Activated CD4-positive, alpha-beta T cell treated with anti-CD3 and anti-CD28 coated beads for 36 hours (primary cell): ENCODE measurements around the gene DCDC2B. TPM values are rescaled to one million over a fixed set of nuclear protein-coding genes. Genes with fewer than 3 reads are reported as not detected.

Source experiments
- ATAC-seq: fragments of 200-7000 bp; cut with Tn5 transposase; one replicate; pipeline ENCODE4 v1.10.0; 2021; ENCODE audit warnings: mild to moderate bottlenecking, moderate library complexity
- CTCF ChIA-PET: fragments of 350-600 bp; sonication (Branson Sonifier 250); formaldehyde crosslinking; loops from one replicate; lab custom pipeline; 2021; ENCODE audit warnings: antibody characterized with exemption; lab: Charles Lee
- POLR2A ChIA-PET: fragments of 350-600 bp; sonication (Branson Sonifier 250); formaldehyde crosslinking; loops from one replicate; lab custom pipeline; 2021; ENCODE audit warnings: antibody characterized with exemption, inconsistent platforms; lab: Charles Lee
- DNase-seq: peaks from one replicate; pipeline ENCODE4 v3.0.0-alpha.2; 2020
- H3K27ac Mint-ChIP-seq: one replicate; pipeline ENCODE4 v1.8.0; 2021; ENCODE audit warnings: mixed read lengths
- H3K27me3 Mint-ChIP-seq: one replicate; pipeline ENCODE4 v1.8.0; 2021; ENCODE audit warnings: mixed read lengths
- H3K36me3 Mint-ChIP-seq: one replicate; pipeline ENCODE4 v1.8.0; 2021; ENCODE audit warnings: low read depth, mixed read lengths
- H3K4me1 Mint-ChIP-seq: one replicate; pipeline ENCODE4 v1.8.0; 2021; ENCODE audit warnings: mixed read lengths
- H3K4me3 Mint-ChIP-seq: one replicate; pipeline ENCODE4 v1.8.0; 2021; ENCODE audit warnings: mild to moderate bottlenecking, moderate library complexity, mixed read lengths
- H3K9me3 Mint-ChIP-seq: one replicate; pipeline ENCODE4 v1.8.0; 2021; ENCODE audit warnings: low read depth, mixed read lengths
- intact Hi-C, 2 experiments: fragments of 100-400 bp; cut with DNase I in 1 of 2; cut with micrococcal nuclease in 1 of 2; formaldehyde crosslinking; loops; one replicate each; pipeline versions ENCODE4 v1.14.2 to v1.15.1; 2022 to 2024; cut with DNase I, micrococcal nuclease
- total RNA-seq, 2 experiments: library from RNA; stranded (reverse); gene quantifications; one replicate each; pipeline ENCODE4 v1.2.3, GENCODE V29; 2021

Gene DCDC2B
- total RNA-seq, 2 experiments from 2014 or later: not detected

DNA sequence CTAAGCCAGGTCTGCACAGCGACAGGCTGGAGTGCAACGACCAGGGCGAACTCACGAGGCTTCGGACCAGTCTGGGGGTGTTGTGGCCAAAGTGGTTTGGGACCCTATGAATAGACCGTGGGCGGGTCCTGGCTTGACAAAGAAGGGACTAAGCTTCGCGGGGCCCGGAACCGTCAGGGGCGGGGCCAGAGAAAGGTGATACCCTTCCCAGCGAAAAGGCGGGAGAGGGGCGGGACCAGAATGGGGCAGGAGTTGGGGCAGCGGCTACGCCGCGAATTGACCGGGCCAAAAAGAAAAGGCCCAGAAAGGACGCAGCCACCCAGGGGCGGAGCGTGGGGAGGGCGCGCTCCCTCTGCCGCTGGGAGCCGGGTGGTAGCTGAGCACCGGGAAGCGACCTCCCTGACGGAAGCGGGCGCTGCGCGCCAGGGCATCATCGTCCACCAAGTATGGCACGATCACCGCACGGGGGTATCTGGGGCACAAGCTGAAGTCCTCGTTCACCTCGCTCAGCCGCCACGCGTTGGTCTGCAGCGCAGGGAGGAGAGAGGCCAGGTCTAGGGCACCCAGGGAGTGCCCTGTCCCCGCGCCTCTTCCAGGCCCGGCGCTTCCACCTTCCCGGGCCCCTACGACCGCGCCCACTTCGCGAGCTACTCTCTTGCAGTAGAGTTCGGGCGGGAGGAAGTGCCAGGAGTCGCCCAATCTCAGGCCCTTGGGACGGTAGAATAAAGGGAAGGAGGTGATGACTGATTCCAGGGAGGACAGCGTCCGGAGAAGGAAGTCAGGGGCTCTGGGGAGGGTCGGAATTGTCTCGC is 31.5 kb downstream of the DCDC2B start:
- peak; percentile 67 for ATAC-seq
- H3K36me3 Mint-ChIP-seq: peaks cover 2% of the 10 kb centered on the region
- peak; percentile 74 for DNase-seq
- H3K4me3 Mint-ChIP-seq: peak overlapping the region; percentile 75
- no peaks in the 10 kb centered on the region for H3K27me3 Mint-ChIP-seq
- intact Hi-C loops: no loop called here
- H3K9me3 Mint-ChIP-seq: no peaks in the 10 kb centered on the region
- ChIA-PET CTCF (interaction anchor here (0.6 to 5.1 kb wide), 13 partner anchors 9 to 284 kb away, joined by 3 to 38 read pairs (median 5); partner anchors contain the start of genes BSDC1, FAM167B, LCK and MARCKSL1), POLR2A (interaction anchor here (0.8 to 2.3 kb wide), 9 partner anchors 11 to 167 kb away, joined by 3 to 9 read pairs (median 4); partner anchors contain the start of genes BSDC1, HDAC1, LCK and MARCKSL1)
- peaks cover 19% of the 10 kb centered on the region for H3K4me1 Mint-ChIP-seq
- peak overlapping the region; percentile 51 for H3K27ac Mint-ChIP-seq

DNA sequence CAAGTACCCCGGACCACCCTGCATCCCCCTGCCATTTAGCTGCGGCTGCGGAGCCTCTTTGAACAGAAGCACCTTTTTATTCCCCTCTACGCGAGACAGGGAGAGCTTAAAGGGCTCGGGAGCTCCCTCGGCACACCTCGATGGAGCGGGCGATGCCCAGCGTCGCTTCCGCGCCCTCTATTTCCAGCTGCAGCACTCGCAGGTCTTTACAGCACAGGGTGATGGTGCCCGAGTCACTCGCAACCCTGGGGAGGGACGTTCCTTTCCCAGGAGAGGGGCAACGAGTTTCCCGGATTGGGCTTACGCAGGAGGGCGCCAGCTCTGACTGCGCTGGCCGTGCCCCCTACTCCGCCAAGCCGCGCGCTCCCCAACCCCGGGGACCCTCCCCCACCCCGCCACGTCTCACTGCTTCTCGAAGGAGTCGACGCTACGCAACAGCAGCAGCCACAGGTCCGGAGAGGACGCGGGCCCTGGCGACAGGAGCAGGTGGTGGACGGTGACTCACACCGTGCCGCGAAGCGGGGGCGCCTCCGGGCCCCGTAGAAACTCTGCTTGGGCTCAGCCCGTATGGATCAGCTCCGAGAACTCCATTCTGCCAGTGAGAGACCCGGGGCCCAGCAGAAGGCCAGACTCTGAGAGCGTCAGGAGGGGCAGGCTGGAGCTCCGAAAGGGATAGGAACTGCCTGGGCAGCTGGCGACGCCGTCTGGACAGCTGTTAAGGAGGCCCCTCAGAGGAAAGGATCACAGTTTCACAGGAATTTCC is 32.3 kb downstream of the DCDC2B start:
- H3K27me3 Mint-ChIP-seq: no peaks in the 10 kb centered on the region
- intact Hi-C loops: loop anchor here in 1 of 2 experiments (1.0 kb wide), 1 partner anchor 8 kb away; no protein-coding TSS in a partner anchor
- H3K27ac Mint-ChIP-seq: peak overlapping the region; percentile 42
- H3K4me1 Mint-ChIP-seq: peaks cover 24% of the 10 kb centered on the region
- H3K36me3 Mint-ChIP-seq: peaks cover under 1% of the 10 kb centered on the region
- ChIA-PET CTCF (interaction anchor here (0.6 to 5.1 kb wide), 13 partner anchors 8 to 283 kb away, joined by 3 to 38 read pairs (median 5); partner anchors contain the start of genes BSDC1, FAM167B, LCK and MARCKSL1), POLR2A (interaction anchor here (0.8 to 2.3 kb wide), 9 partner anchors 10 to 168 kb away, joined by 3 to 9 read pairs (median 4); partner anchors contain the start of genes BSDC1, HDAC1, LCK and MARCKSL1)
- peak overlapping the region; percentile 75 for H3K4me3 Mint-ChIP-seq
- ATAC-seq: peak; percentile 68
- H3K9me3 Mint-ChIP-seq: no peaks in the 10 kb centered on the region
- DNase-seq: peak; percentile 66

DNA sequence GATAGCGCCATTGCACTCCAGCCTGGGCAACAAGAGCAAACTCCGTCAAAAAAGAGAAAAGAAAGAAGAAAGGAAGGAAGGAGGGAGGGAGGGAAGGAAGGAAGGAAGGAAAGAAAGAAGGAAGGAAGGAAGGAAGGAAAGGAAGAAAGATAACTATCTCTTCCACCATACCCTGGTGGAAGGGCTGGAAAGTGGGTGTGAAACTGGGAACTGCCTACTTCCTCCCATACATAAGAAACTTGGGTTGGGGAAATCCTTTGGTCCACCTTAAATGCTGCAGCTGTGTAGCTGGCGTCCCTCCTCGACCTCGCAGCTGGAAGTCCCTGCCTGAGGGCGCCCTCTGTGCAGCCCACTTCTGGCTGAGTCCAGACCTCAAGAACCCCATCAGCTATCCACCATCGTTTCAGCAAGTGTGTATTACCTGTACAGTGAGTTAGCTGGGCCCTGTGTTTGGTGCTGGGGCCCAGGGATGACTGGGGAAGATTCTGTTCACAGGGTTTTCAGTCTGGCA is 33.5 kb downstream of the DCDC2B start:
- H3K9me3 Mint-ChIP-seq: no peaks in the 10 kb centered on the region
- DNase-seq: no peak
- no peaks in the 10 kb centered on the region for H3K36me3 Mint-ChIP-seq
- no peaks in the 10 kb centered on the region for H3K27me3 Mint-ChIP-seq
- ChIA-PET CTCF (interaction anchor here (0.6 to 5.1 kb wide), 8 partner anchors 7 to 454 kb away, joined by 3 to 38 read pairs (median 3); partner anchors contain the start of genes FAM167B and LCK), POLR2A (interaction anchor here (0.6 to 1.2 kb wide), 5 partner anchors 9 to 539 kb away, joined by 3 to 6 read pairs (median 3); partner anchors contain the start of gene LCK)
- no peak overlapping the region for H3K4me3 Mint-ChIP-seq
- no peak overlapping the region for H3K27ac Mint-ChIP-seq
- ATAC-seq: no peak
- H3K4me1 Mint-ChIP-seq: peaks cover 30% of the 10 kb centered on the region
- intact Hi-C loops: no loop called here

DNA sequence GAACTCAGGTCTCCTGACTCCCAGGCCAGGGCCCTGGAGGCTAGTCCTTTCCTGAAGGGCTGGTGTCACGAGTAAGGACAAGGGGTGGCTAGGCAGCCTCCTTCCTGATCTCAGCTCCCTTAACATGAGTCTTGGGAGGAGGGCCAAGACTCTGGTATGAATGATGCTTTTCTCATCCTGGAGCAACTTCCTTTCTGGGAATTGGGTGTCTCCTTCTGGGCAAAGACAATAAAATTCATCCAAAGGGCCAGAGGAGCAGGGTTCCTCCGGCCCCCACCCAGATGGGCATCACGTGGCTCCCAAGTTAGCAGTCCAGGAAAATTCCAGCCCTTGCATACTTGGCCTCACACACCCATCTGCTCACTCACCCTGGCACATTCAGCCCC is 38.0 kb downstream of the DCDC2B start, which contains the start of gene FAM167B:
TSS of gene FAM167B (plus strand) at position 335 of the 386 bp plus-strand sequence. CDS start 200 bp downstream, outside the sequence.
- Mint-ChIP-seq H3K9me3 (no peaks in the 10 kb centered on the region), H3K4me1 (peaks cover 48% of the 10 kb centered on the region), H3K36me3 (peaks cover 10% of the 10 kb centered on the region), H3K4me3 (peak within 1 kb of the TSS; percentile 22), H3K27ac (peak within 1 kb of the TSS; percentile 92), H3K27me3 (no peaks in the 10 kb centered on the region)
- POLR2A ChIA-PET: interaction anchor here (0.7 kb wide), 2 partner anchors 9 to 148 kb away, joined by 3 to 6 read pairs; no protein-coding TSS in a partner anchor
- CTCF ChIA-PET: interaction anchor here (0.5 to 5.9 kb wide), 7 partner anchors 7 to 148 kb away, joined by 3 to 45 read pairs (median 4); no protein-coding TSS in a partner anchor
- ATAC-seq: no peak
- no peak for DNase-seq
- intact Hi-C loops: loop anchor here in 1 of 2 experiments (5.0 kb wide), 1 partner anchor 75 kb away; no protein-coding TSS in a partner anchor

DNA sequence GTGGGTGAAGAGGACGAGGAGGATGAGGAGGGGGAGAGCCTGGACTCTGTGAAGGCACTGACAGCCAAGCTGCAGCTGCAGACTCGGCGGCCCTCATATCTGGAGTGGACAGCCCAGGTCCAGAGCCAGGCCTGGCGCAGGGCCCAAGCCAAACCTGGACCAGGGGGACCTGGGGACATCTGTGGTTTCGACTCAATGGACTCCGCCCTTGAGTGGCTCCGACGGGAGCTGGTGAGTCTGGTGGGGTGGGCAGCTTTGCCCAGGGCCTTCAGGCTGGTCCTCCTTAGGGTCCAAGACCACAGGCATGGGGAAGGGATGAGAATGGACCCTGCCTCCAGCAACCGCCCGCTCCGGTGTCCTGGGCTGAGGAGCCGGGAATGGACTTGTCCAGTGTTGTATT is 38.6 kb downstream of the DCDC2B start:
- peaks cover 16% of the 10 kb centered on the region for H3K36me3 Mint-ChIP-seq
- ChIA-PET POLR2A (no interaction called here), CTCF (interaction anchor here (1.1 to 5.9 kb wide), 11 partner anchors 8 to 147 kb away, joined by 3 to 45 read pairs (median 6); no protein-coding TSS in a partner anchor)
- H3K27me3 Mint-ChIP-seq: no peaks in the 10 kb centered on the region
- DNase-seq (no peak), ATAC-seq (no peak)
- H3K9me3 Mint-ChIP-seq: no peaks in the 10 kb centered on the region
- H3K4me1 Mint-ChIP-seq: peaks cover 43% of the 10 kb centered on the region
- intact Hi-C loops: loop anchor here in 1 of 2 experiments (5.0 kb wide), 1 partner anchor 75 kb away; no protein-coding TSS in a partner anchor
- H3K4me3 Mint-ChIP-seq: no peak overlapping the region
- H3K27ac Mint-ChIP-seq: peak overlapping the region; percentile 92

DNA sequence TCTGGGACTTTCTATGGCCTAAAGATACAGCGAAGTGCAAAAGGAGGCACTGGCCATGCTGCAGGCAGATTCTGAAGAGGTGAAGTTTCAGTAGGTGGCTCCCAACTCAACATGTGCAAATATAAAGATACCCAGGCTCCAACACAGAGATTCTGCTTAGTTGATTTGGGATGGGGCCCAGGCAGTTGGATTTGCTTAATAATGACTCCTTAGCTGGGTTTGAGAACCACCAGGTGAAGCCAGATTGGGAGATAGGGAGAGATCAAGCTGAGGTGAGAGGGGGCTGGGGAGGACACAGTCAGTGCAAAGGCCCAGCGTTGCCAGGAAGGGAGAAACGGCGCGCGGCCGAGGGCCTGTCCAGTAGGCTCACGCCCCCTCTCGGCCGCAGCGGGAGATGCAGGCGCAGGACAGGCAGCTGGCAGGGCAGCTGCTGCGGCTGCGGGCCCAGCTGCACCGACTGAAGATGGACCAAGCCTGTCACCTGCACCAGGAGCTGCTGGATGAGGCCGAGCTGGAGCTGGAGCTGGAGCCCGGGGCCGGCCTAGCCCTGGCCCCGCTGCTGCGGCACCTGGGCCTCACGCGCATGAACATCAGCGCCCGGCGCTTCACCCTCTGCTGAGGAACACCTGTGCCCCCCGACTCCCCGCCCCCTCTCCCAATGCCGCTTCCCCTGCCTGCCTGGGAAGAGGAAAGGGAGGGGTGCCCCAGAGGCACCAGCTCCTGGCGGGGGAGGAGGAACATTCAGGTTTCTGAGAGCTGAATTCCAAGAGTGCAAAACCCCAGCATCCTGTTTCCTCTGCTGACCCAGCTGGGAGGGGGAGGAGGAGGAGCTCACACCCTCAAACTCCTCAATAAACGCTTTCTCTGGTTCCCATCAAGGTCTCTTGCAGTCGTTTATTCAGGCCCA is 39.3 kb downstream of the DCDC2B start:
- Mint-ChIP-seq H3K9me3 (no peaks in the 10 kb centered on the region), H3K4me1 (peaks cover 44% of the 10 kb centered on the region), H3K27ac (peak overlapping the region; percentile 100), H3K4me3 (peak overlapping the region; percentile 33), H3K27me3 (no peaks in the 10 kb centered on the region), H3K36me3 (peaks cover 23% of the 10 kb centered on the region)
- ATAC-seq: peak; percentile 11
- CTCF ChIA-PET: interaction anchor here (0.6 to 5.9 kb wide), 29 partner anchors 9 to 273 kb away, joined by 3 to 45 read pairs (median 5); partner anchors contain the start of gene IQCC
- intact Hi-C loops: loop anchor here (1.0 to 5.0 kb wide), 4 partner anchors 26 to 74 kb away; partner anchors contain the start of genes EIF3I (in 1 of the 2) and TMEM234 (in 1 of the 2)
- POLR2A ChIA-PET: interaction anchor here (0.5 to 1.5 kb wide), 5 partner anchors 11 to 89 kb away, joined by 3 to 9 read pairs (median 5); partner anchors contain the start of gene IQCC
- DNase-seq: peak; percentile 91

DNA sequence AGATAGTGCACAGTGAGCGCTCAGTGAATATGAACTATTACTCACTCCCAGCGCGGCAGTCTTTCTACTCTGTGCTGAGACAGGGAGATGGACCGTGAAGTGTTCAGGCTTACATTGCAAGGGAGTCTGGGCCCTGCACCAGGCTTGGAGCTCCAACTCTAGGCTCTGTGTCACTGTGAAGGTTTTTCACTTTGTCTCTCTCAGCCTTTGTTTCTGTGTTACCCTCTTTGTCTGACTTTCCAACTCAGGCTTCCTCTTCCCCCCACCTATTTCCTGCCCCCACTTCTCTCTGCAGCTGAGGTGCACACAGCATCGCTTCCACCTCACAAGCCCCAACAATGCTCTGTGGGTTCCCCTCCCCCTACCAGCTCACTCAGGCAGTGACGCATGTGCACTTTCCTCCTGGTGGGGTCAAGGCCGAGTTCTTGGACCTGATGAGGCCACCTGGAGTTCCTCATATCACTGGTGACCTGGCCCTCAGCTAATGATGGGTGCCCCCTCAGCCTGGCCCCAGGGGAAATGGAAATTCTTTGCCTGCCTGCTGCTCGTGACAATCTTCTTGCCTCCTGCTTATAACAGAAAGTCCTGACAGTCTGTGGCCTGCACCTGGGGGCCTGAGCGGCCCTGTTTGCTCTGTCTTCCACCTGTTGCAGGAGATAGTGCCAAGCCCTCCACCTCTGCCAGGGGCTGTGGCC is 41.1 kb downstream of the DCDC2B start:
- Mint-ChIP-seq H3K36me3 (peaks cover 36% of the 10 kb centered on the region), H3K4me3 (peak overlapping the region; percentile 91), H3K27me3 (no peaks in the 10 kb centered on the region), H3K4me1 (peaks cover 50% of the 10 kb centered on the region), H3K9me3 (no peaks in the 10 kb centered on the region), H3K27ac (peak overlapping the region; percentile 100)
- intact Hi-C loops: loop anchor here (1.0 to 10.0 kb wide), 11 partner anchors 9 to 375 kb away; partner anchors contain the start of genes BSDC1 (in 1 of the 2), EIF3I (in 1 of the 2), KHDRBS1 (in 1 of the 2) and TMEM234 (in 1 of the 2)
- DNase-seq: peak; percentile 91
- POLR2A ChIA-PET: interaction anchor here (0.6 to 3.4 kb wide), 7 partner anchors 8 to 222 kb away, joined by 3 to 14 read pairs (median 5); partner anchors contain the start of gene HDAC1
- CTCF ChIA-PET: interaction anchor here (0.7 to 5.9 kb wide), 11 partner anchors 8 to 75 kb away, joined by 3 to 45 read pairs (median 8); partner anchors contain the start of gene TXLNA
- peak; percentile 68 for ATAC-seq

DNA sequence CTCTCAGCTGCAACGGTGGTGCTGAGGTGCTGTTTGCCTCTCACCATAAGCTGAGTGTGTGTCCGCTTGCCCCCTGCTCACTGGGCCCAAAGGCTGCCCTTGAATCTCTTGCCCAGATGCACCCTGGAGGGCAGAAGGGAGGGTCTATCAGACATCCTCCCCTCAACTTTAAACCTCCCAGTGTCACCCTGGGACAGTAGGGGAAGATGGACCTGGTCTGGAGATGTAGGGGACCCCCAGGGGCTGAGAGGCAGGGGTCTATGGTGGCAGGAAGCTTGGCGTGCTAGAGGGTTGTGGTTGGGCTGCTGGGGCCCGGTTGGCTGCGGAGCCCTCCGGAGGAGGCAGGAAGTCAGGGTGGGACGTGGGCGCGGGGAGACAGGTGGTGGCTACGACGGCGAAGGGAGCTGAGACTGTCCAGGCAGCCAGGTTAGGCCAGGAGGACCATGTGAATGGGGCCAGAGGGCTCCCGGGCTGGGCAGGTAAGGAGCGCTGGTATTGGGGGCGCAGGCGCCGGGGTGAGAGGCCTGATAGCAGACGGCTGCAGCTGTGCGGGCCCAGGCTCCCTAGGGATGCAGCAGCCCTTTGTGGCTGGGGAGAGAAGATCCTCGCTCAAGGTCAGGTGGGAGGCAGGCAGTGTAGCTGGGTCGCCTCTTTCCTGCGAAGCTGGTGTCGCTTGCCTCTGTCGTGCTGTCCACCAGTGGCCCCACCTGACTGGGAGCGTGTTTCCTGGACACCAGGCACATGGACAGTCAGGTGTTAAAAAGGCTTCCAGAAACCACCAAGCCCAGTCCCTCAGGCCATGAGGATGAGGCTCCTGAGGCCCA is 42.2 kb downstream of the DCDC2B start, which contains the start of gene LCK:
TSS of gene LCK (plus strand) at position 373 of the 824 bp plus-strand sequence. CDS start 23,065 bp downstream, outside the sequence.
- POLR2A ChIA-PET: interaction anchor here (0.5 to 3.4 kb wide), 10 partner anchors 9 to 318 kb away, joined by 3 to 14 read pairs (median 4); partner anchors contain the start of genes BSDC1 and HDAC1
- Mint-ChIP-seq H3K27me3 (no peaks in the 10 kb centered on the region), H3K36me3 (peaks cover 42% of the 10 kb centered on the region), H3K27ac (peak within 1 kb of the TSS; percentile 100), H3K9me3 (no peaks in the 10 kb centered on the region), H3K4me1 (peaks cover 50% of the 10 kb centered on the region), H3K4me3 (peak within 1 kb of the TSS; percentile 91)
- CTCF ChIA-PET: interaction anchor here (1.0 to 5.9 kb wide), 8 partner anchors 7 to 143 kb away, joined by 3 to 45 read pairs (median 5); partner anchors contain the start of genes KPNA6 and TXLNA
- ATAC-seq: peak; percentile 27
- DNase-seq: peak; percentile 88
- intact Hi-C loops: loop anchor here (1.0 to 10.0 kb wide), 9 partner anchors 22 to 374 kb away; partner anchors contain the start of genes BSDC1 (in 1 of the 2), EIF3I (in 1 of the 2), KHDRBS1 (in 1 of the 2) and MARCKSL1 (in 1 of the 2)
